ENCODE measurements around the gene FLNA.

The FLNA gene

GRCh38 chrX:154372612-154373022 lies 1.8 kb downstream of the FLNA start:
- DNase-seq, result no peak

GRCh38 chrX:154371789-154372300 lies 2.6 kb downstream of the FLNA start:
- DNase-seq, result no peak

GRCh38 chrX:154371017-154371788 lies 3.2 kb downstream of the FLNA start:
- DNase-seq, result peak; percentile 85

DNA sequence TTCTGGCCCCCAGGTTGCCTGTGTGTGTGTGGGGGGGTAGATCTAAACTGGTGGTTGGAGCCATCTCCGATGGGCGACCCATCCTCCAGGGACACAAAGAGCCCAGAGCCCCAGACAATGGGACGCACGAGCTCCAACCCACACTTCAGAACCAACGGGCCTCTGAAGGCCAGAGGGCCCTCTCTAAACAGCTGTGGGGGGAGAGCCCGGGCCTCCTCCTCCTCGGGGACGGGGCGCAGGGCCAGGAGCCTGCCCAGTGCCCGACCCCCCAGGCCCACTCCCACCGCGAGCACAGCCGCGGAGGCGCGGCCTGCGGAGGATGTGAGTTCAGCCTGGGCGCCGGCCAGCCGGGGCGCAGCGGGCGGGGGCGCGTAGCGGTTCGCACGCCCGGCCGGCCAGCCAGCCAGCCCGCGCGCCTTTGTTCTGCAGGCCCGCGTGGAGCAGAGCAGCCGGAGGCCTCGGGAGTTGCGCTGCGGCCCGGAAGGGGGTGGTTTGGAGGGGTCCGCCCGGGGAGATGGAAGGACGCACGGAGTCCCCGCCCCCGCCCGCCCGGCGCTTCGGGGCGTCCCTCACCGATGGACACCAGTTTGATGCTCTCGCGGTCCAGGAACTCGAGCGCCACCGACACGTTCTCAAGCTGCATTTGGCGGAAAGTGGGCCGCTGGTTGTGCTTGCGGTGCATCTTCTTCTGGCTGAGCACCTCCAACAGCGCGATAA lies 4.0 kb downstream of the FLNA start:
- DNase-seq, result no peak

DNA sequence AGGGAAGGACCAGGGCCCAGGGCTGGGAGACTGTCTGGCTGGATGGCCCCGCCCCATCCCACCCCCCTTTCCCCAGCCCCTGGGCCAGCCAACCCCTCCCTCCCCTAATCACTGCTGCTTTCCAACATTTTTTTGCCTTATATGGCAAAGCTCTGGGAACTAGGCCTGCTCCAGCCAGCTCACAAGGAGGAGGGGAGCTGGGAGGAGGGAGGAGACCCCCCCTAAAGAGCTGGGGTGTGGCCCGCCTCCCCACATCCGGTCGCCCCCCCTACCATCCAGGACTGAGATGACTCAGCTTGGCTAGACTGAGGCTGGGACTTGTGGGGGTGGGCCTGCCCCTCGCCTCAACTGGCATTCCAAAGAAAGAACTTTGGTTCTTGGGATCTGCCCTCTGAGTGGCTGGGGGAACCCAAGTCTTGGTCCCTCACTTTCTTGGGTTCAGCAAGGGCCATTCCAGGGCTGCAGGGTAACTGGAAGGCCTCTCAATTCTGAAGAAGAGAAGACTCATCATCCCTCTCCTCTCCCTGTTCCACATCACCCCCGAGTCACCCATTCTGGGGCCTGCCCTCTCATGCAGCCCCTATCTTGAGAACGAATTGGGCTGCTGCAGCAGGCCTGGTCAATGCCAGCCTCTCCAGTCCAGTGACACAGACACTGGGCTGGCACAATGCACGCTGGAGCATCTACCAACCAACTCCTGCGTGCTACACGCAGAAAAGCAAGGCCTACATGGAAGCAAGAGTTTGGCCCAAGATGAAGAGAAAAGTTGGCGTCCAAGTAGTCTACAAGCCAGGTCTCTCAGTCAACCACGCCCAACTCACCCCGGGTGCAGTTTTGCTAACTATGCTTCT lies 4.8 kb downstream of the FLNA start:
- peak; percentile 56 for DNase-seq

- DNase-seq, result peak; percentile 97
Observed at GRCh38 chrX:154368630-154369448, 5.6 kb downstream of the FLNA start.

DNA sequence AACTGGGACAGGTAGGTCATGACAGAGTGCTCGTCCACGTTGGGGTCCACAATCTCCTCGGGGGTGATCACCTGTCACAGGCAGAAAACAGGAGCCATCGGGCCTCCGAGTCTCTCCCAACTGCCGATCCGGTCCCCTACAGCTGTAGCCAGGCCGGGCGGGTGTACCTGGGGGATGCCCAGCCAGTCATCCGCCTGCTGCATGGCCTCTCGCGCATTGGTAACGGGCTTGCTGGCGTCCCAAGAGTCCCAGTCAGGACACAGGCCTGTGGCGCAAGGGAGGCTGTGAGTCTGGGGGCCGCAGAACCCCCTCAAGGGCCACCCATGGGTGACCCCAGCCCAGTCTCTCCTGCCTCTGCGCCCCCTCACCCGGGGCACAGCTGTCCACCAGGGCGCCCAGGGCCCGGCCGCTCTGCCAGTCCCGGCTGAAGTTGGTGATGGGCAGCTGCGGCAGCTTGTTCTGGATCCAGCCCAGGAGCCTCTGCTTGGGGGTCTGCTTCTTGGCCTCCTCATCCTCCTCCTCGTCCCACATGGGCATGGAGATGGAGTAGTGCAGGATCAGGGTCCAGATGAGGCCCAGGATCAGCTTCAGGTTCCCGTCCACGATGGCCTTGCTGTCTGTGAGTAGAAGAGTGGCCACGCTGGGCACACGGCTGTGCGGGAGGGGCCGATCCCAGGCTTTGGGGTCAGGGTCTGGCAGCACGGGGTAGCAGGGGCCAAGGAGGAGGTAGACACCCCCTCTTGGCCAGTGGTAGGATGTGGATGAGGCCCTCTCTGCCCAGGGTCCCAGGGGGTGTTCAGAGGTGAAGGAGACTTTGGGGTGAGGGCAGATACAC lies 6.7 kb downstream of the FLNA start:
- no peak for DNase-seq

DNA sequence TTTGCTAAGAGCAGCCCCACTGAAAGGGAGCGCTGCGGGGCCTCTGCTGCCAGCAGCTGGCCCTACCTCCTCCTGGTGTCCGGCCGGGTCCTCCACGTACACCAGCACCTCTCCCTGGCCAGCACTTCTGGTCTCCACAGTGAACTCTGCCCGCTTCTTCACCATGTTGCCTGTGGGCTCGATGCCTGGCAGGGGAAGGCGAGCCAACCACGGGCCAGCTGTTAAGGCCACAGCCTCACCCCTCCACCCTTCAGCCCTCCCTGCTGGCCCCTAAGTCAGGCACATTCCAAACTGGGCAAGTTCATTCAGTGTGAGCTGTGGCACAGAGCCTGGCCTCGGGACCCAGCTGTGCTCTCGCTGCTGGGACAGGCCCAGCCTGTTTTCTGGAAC lies 7.8 kb downstream of the FLNA start:
- no peak for DNase-seq

GRCh38 chrX:154365997-154366665 lies 8.3 kb downstream of the FLNA start:
- no peak for DNase-seq

DNA sequence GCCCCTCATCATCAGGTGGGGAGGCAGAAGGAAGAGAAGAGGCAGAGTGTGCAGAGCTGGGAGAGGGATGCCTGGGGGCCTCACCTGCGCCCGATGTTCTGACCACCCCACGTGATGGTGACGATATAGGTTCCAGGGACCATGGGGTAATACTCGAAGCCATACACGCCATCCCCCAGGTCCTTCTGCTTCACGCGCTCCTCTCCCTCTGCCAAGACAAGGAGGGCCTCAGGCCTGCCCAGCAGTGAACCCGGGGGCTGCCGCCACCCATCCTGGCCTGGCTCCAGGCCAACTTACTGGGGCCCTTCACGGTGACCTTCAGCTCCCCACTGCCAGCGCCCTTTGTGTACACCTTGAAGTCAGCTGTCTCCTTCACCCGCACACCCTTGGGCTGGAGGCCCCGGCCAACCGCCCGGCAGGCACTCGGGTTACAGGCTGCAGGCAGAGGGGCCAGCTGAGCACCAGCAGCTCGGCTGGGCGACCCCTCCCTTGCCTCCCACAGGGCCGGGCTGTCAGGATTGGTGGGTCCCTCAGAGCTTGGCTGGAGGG lies 9.3 kb downstream of the FLNA start:
- DNase-seq, result no peak

GRCh38 chrX:154363706-154364439 lies 10.6 kb downstream of the FLNA start:
- no peak for DNase-seq

DNA sequence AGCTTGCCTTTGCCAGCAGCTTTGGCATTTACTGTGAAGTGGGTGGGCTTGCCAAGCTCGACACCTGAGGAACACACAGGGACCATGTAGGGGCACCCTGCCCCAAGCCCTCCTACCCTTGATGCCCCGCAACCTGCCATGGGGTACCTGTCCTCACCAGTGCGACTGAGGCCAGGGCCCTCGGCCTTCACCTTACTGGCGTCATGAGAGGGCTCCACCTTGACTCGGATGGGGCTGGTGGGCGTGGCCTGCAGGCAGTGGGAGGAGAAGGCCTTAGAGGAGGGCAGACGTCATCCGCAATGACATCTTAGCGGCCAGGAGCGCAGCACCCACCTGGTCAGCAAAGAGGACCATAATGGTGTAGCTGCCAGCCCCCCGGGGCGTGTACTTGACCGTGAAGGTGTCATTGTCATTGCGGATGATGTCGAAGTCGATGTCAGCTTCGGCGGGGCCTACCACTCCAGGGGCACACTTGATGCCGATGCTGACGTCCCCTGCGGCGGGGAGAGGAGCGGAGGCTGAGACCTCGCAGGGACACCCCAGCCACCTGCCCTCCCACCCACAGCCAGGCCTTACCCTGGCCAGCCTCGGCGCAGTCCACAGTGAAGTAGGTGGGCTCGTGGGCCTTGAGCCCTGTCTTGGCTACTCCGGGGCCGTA lies 12.2 kb downstream of the FLNA start:
- no peak for DNase-seq

DNA sequence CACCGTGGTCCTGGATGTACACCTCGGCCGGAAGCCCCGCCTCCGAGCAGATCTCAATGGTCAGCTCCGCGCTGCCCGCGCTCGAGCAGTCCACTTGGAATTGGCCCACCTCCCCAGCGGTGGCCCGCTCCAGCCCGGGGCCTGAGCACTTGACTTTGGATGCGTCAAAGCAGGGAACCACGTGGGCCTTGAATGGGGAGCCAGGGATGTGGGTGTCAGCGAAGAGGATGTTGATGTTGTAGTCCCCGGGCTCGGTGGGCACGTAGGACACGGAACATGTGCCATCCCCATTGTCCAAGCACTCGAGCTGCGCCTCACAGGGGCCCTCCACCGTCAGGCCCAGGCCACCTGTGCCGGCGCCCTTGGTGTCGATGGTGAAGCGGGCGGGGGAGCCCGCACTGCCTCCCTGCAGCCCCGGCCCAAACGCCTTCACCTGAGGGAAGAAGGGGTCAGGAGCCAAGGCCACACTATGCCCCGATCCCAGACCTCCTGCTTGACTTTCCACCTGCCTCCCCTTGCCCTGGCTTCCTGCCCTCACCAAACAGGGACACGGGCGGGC lies 14.2 kb downstream of the FLNA start:
- no peak for DNase-seq

DNA sequence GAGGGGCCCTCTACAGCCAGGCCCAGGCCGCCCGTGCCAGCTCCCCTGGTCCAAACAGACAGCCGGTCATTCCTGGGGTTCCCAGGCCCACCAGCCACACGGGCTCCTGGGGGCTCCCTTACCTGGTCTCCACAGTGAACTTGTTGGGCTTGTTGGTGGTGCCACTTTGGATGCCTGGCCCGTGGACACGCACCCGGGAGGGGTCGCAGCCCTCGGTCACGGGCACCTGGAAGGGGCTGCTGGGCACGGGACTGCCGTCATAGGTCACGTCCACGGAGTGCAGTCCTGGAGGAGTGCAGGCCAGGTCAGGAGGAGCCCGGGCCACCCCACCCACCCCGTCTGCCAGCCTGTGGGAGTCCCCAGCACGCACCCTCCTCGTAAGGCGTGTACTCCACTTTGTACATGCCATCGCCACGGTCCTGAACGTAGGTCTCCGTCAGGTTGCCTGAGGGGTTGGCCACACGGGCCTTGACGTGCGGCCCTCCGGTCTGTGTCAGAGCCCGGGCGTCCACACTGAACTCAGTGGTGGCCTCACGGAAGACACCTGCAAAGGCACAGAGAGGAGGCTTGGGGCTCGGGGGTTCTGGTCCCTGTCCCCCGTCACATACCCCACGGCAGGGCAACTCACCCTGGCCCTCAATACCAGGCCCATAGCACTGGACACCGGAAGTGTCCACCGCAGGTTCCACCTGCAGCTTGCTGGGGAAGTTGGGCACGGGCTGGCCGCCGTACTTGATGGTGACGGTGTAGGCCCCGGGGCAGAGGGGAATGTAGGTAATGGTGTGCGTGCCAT lies 14.9 kb downstream of the FLNA start:
- no peak for DNase-seq

GRCh38 chrX:154358829-154359228 lies 15.6 kb downstream of the FLNA start:
- DNase-seq, result no peak

- no peak for DNase-seq
Observed at GRCh38 chrX:154358011-154358410, 16.4 kb downstream of the FLNA start.

GRCh38 chrX:154357205-154357604 lies 17.2 kb downstream of the FLNA start:
- no peak for DNase-seq

GRCh38 chrX:154356596-154356995 lies 17.8 kb downstream of the FLNA start:
- DNase-seq, result no peak
